ENCODE results near the gene VPS13D.
A peak's percentile ranks its signal among the peaks of the same experiment; 100 is the strongest.
"Not testable (repeated sequence)": the region's sequence is repeated elsewhere in the genome, so short reads cannot be mapped to it uniquely, and the experiment has no call there.

The VPS13D gene

DNA sequence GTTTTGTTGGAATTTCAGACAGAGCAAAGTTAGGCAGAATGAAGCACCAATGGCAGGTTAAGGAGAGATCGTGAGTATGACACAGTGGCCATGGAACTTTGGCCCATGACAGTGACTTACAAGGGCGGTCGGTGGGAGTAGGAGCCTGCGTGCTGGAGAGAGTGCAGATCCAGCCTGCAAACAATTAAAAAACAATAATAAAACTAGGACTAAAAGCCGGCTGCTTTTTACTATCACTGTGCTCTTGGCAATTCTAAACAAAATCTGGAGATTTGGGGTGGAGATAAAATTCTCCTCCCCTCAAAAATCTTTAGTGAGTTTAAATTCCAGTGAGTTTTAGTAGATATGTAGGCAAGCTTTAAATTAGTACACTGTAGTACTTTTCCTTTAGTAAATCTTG lies 291.3 kb downstream of the VPS13D start:
- H3K4me1 Mint-ChIP-seq: peaks cover 20% of the 10 kb centered on the region
- ATAC-seq (replicated peaks; ENCODE audit: extremely low read depth, poor library complexity, severe bottlenecking) (no peak), DNase-seq (ENCODE audit: low spot score in 2 of 2) (no peak)
- H3K9me3 Mint-ChIP-seq: no peaks in the 10 kb centered on the region
- H3K4me3 Mint-ChIP-seq: no peak overlapping the region
- peaks cover 7% of the 10 kb centered on the region for H3K27me3 Mint-ChIP-seq
- peaks cover 2% of the 10 kb centered on the region for H3K36me3 Mint-ChIP-seq (ENCODE audit: insufficient read depth)
- no peak overlapping the region for H3K27ac Mint-ChIP-seq (ENCODE audit: low read depth)

DNA sequence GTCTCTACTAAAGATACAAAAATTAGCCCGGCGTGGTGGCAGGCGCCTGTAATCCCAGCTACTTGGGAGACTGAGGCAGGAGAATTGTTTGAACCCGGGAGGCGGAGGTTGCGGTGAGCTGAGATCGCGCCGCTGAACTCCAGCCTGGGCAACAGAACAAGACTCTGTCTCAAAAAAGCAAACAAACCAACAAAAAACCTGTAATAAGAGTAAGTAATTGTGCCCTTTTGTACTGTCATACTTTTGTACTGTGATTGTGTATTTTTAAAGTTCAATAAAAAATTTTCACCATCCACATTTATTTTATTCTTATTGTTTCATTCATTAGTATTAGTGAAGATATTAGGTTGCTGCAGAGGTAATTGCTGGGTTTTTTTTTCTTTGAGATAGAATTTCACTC lies 292.9 kb downstream of the VPS13D start:
- H3K27ac Mint-ChIP-seq (ENCODE audit: low read depth); H3K4me3 Mint-ChIP-seq; DNase-seq (ENCODE audit: low spot score in 2 of 2); H3K27me3 Mint-ChIP-seq; H3K9me3 Mint-ChIP-seq; ATAC-seq (replicated peaks; ENCODE audit: extremely low read depth, poor library complexity, severe bottlenecking); H3K36me3 Mint-ChIP-seq (ENCODE audit: insufficient read depth): not testable (repeated sequence)
- peaks cover 14% of the 10 kb centered on the region for H3K4me1 Mint-ChIP-seq

DNA sequence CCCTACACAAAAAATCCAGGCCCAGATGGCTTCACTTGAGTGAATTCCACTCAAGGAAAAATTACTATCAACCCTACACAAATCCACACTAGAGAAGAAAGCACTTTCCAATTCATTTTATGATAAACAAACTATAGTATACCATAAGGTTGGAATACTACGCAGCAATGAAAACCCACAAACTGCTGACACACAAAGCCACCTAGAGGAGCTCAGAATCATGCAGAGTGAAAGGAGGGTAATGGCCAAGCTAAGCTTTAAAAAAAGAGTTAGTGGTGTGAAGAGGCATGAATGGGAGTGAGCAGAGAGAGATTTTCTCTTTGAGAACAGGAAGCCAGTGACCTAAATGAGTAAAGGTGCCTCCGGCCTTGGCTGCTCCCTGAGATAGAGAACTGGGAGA lies 294.4 kb downstream of the VPS13D start:
- Mint-ChIP-seq H3K36me3 (ENCODE audit: insufficient read depth) (no peaks in the 10 kb centered on the region), H3K4me3 (no peak overlapping the region)
- DNase-seq (ENCODE audit: low spot score in 2 of 2): no peak

DNA sequence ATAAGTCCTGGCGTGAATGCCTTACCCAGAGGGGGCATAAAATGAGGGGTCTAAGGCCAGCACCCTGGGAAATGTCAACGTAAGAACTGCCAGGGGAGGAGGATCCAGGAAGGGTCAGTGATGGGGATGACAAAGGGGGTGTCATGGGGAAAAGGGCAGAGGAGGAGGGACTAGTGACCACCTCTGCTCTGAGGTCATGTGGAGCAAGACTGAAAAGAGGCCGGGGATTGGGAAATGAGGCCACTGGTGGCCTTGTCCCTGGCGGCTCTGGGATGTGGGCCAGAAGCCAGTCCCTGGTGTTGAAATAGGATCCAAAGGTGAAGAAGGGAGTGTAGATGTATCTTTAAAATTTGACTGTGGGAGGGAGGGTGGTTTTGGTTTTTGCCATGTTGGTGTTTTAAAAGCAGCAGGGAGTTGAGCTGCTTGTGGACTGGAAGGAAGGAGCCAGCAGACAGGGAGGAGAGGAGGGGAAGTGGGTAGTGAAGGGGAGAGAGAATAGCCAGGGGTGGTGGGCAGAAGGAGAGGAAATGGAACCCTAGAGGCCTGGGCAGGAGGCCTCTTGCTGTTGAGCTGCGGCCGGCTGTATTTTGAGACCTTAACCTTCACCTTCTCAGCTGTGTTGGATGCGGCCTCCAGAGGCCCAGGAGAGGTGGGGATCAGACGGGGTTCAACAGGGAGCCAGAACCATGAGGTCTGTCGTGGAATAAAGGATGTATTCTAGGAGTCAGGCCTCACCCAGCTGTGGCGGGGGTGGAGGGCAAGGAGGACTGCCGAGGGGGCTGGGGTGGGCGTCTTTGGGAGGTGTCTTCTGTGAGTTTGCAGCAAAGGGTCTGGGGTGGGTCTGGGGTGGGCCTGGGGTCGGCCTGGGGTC lies 295.7 kb downstream of the VPS13D start:
- DNase-seq (ENCODE audit: low spot score in 2 of 2): no peak

More for the DNA sequence above, 294.4 kb downstream of the VPS13D start:
- Mint-ChIP-seq H3K4me1 (peaks cover 6% of the 10 kb centered on the region), H3K27ac (ENCODE audit: low read depth) (no peak overlapping the region), H3K9me3 (no peaks in the 10 kb centered on the region), H3K27me3 (peaks cover 3% of the 10 kb centered on the region)
- no peak for ATAC-seq (replicated peaks; ENCODE audit: extremely low read depth, poor library complexity, severe bottlenecking)

DNA sequence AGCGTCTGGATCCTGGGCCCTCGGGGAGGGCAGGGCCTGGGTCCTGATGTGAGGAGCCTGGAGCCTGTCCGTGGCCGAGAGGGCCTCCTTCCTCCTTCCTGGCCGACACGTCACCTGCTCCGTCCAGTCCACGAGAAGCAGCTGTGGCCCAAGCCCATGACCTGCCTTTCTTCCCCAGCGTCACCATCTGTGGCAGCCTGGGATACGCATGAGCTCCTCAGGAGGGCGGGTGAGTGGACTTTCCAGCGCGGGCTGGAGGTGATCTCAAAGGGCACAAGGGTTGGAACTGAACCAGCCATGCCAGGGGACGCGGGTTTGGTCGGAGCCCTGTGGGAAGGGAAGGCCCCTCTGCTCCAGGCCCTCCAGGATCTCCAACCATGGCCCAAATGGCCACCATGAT lies 297.7 kb downstream of the VPS13D start:
- Mint-ChIP-seq H3K27me3 (no peaks in the 10 kb centered on the region), H3K4me3 (no peak overlapping the region), H3K36me3 (ENCODE audit: insufficient read depth) (no peaks in the 10 kb centered on the region), H3K9me3 (no peaks in the 10 kb centered on the region), H3K4me1 (no peaks in the 10 kb centered on the region), H3K27ac (ENCODE audit: low read depth) (no peak overlapping the region)
- no peak for DNase-seq (ENCODE audit: low spot score in 2 of 2)
- no peak for ATAC-seq (replicated peaks; ENCODE audit: extremely low read depth, poor library complexity, severe bottlenecking)

More for the DNA sequence above, 295.7 kb downstream of the VPS13D start:
- Mint-ChIP-seq H3K4me1 (no peaks in the 10 kb centered on the region), H3K27ac (ENCODE audit: low read depth) (peak overlapping the region; percentile 42), H3K27me3 (no peaks in the 10 kb centered on the region), H3K36me3 (ENCODE audit: insufficient read depth) (no peaks in the 10 kb centered on the region), H3K9me3 (no peaks in the 10 kb centered on the region), H3K4me3 (no peak overlapping the region)
- no peak for ATAC-seq (replicated peaks; ENCODE audit: extremely low read depth, poor library complexity, severe bottlenecking)

DNA sequence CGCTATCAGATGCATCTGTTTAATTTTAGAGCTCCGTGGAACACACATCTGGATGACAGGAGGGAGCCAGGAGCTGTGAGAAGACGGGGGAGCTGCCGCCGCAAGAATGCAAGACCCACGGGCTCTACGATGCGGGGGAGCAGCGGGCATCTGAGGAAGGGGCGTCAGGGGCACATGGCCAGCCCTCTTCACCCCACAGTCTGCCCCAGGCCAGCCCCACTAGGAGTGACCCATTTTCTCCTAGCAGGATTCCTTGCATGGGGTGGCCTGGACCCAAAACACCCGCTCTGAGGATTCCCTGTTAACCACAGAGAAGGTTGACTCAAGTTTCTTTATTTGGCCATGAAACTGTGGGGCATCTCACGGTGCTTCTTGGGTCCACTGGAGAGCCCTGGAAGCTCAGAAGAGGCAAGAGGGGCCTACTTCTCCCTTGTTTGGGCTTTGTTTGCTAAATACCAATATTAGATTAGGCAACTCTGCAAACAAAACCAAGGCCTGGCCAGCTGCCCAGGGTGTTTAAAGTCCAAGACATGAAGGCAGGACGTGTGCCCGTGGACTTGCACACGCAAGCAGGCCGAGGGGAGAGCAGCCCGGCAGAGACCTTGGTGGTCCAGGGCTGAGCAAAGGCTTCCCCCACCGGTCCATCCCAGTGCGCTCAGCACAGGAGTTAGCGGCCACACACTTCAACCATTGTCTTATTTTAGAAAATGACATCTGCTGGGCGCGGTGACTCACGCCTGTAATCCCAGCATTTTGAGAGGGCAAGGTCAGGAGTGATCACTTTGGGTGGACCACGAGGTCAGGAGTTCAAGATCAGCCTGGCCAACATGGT lies 298.4 kb downstream of the VPS13D start:
- ATAC-seq (replicated peaks; ENCODE audit: extremely low read depth, poor library complexity, severe bottlenecking) (no peak), DNase-seq (ENCODE audit: low spot score in 2 of 2) (no peak)
- H3K9me3 Mint-ChIP-seq: no peaks in the 10 kb centered on the region
- no peaks in the 10 kb centered on the region for H3K36me3 Mint-ChIP-seq (ENCODE audit: insufficient read depth)
- no peak overlapping the region for H3K27ac Mint-ChIP-seq (ENCODE audit: low read depth)
- no peaks in the 10 kb centered on the region for H3K4me1 Mint-ChIP-seq
- no peak overlapping the region for H3K4me3 Mint-ChIP-seq
- H3K27me3 Mint-ChIP-seq: no peaks in the 10 kb centered on the region

DNA sequence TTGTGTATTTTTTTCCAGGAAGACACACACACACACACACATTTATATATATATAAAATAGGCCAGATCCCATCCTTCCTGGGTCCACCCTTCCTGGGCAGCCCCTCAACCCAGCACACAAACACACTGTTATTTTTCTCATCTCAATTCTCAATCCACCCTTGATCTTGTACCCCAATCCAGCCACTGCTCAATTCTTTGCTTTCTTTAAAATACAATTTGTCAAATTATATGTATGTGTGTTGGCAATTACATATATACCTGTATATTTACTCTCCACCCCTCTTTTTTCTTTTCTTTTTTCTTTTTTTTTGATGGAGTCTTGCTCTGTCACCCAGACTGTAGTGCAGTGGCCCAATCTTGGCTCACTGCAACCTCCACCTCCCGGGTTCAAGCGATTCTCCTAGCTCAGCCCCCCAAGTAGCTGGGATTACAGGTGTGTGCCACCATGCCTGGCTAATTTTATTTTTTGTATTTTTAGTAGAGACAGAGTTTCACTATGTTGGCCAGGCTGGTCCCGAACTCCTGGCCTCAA lies 299.9 kb downstream of the VPS13D start:
- Mint-ChIP-seq H3K4me3 (no peak overlapping the region), H3K4me1 (no peaks in the 10 kb centered on the region), H3K27me3 (no peaks in the 10 kb centered on the region), H3K9me3 (no peaks in the 10 kb centered on the region), H3K36me3 (ENCODE audit: insufficient read depth) (no peaks in the 10 kb centered on the region), H3K27ac (ENCODE audit: low read depth) (peak overlapping the region; percentile 4)
- no peak for ATAC-seq (replicated peaks; ENCODE audit: extremely low read depth, poor library complexity, severe bottlenecking)
- no peak for DNase-seq (ENCODE audit: low spot score in 2 of 2)

DNA sequence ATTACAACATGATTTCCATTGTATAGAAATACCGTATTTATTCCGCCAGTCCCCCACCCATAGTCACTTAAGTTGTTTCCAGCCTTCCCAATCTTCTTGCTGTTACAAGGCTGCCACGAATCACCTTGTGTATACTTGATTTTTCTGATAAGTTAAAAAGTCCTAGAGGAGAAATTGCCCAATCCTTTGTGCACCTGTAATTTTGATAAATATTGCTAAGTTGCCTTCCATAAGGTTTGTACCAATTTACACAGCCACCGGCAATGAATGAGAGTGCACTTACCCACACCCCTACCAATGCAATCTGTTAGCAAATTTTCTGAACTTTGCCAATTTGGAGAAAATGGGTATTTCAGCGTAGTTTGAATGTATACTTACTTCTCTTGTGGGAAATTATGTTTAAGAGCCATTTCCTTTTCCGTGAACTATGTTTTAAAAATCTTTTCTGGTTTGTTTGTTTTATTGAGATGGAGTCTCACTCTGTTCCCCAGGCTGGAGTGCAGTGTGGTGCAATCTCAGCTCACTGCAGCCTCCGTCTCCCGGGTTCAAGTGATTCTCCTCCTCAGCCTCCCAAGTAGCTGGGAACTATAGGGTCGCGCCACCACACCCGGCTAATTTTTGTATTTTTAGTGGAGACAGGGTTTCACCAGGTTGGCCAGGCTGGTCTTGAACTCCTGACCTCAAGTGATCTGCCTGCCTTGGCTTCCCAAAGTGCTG lies 300.8 kb downstream of the VPS13D start:
- Mint-ChIP-seq H3K36me3 (ENCODE audit: insufficient read depth) (no peaks in the 10 kb centered on the region), H3K4me3 (no peak overlapping the region), H3K27ac (ENCODE audit: low read depth) (peak overlapping the region; percentile 4), H3K4me1 (no peaks in the 10 kb centered on the region), H3K27me3 (no peaks in the 10 kb centered on the region), H3K9me3 (no peaks in the 10 kb centered on the region)
- no peak for DNase-seq (ENCODE audit: low spot score in 2 of 2)
- ATAC-seq (replicated peaks; ENCODE audit: extremely low read depth, poor library complexity, severe bottlenecking): no peak

DNA sequence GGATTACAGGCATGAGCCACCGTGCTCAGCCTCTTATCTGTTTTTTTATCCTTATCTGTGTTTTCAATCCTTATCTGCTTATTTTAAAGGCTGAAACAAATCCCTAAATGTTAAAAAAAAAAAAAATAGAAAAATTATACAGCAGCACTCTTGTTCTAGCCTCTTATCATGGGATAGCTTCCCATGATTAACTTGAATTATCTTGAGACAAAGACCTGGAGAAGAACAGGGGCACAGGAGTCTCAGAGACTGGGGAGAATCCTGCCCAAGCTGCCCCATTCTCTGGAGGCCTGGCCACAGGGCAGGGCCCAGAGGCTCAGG lies 301.3 kb downstream of the VPS13D start:
- Mint-ChIP-seq H3K27ac (ENCODE audit: low read depth) (no peak overlapping the region), H3K27me3 (no peaks in the 10 kb centered on the region), H3K4me3 (no peak overlapping the region), H3K4me1 (no peaks in the 10 kb centered on the region), H3K9me3 (no peaks in the 10 kb centered on the region), H3K36me3 (ENCODE audit: insufficient read depth) (no peaks in the 10 kb centered on the region)
- ATAC-seq (replicated peaks; ENCODE audit: extremely low read depth, poor library complexity, severe bottlenecking): no peak
- no peak for DNase-seq (ENCODE audit: low spot score in 2 of 2)

DNA sequence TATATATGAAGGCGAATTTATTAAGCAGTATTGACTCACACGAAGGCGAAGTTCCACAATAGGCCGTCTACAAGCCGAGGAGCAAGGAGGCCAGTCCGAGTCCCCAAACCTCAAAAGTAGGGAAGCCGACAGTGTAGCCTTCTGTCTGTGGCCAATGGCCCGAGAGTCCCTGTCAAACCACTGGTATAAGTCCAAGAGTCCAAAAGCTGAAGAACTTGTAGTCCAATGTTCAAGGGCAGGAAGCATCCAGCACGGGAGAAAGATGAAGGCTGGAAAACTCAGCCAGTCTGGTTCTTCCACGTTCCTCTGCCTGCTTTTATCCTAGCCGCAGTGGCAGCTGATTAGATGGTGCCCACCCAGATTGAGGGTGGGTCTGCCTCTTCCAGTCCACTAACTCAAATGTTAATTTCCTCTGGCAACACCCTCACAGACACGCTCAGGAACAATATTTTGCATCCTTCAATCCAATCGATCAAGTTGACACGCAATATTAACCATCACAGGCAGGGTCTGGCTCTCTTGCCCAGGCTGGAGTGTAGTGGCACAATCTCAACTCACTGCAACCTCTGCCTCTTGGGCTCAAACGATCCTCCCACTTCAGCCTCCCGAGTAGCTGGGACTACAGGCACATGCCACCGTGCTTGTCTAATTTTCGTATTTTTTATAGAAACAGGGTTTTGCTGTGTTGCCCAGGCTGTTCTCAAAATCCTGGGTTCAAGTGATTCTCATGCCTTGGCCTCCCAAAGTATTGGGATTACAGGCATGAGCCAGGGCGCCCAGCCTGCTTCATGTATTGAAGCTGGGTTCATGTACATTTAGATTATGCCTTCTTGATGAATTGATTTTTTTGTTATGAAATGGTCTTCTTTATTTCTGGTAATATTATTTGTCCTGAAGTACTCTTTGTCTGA lies 302.8 kb downstream of the VPS13D start:
- ATAC-seq (replicated peaks; ENCODE audit: extremely low read depth, poor library complexity, severe bottlenecking): no peak
- no peak for DNase-seq (ENCODE audit: low spot score in 2 of 2)
- peak overlapping the region; percentile 35 for H3K27ac Mint-ChIP-seq (ENCODE audit: low read depth)
- peaks cover 1% of the 10 kb centered on the region for H3K36me3 Mint-ChIP-seq (ENCODE audit: insufficient read depth)
- peaks cover 6% of the 10 kb centered on the region for H3K9me3 Mint-ChIP-seq
- no peak overlapping the region for H3K4me3 Mint-ChIP-seq
- H3K4me1 Mint-ChIP-seq: peaks cover 5% of the 10 kb centered on the region
- H3K27me3 Mint-ChIP-seq: no peaks in the 10 kb centered on the region

DNA sequence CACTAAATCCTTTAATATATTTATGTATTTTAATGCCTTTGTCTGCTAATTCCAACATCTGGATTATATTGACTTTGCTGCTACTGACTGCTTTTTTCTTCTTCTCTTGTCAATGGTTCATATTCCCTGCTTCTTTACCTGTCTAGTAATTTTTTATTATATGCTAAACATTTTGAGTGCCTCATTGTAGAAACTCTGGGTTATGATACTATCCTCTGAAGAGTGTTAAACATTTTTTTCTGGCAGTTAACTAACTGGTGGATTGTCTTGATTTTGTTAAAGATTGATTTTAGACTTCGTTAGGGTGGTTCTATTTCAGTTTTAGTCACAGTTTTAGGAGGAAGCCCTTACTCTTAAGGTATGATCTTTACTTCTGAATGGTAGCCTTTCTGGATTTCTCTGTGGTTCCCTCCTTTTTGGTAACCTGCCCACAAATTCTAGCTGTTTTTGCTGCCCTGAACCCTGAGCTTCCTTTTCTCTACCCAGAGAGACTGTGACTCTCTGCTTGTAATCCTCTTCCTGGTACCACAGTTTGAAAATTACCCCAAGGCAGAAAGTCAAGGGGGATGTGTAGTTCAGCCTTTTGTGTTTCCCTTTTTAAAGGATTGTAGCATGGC lies 306.3 kb downstream of the VPS13D start:
- H3K9me3 Mint-ChIP-seq: peaks cover 6% of the 10 kb centered on the region
- peaks cover 1% of the 10 kb centered on the region for H3K36me3 Mint-ChIP-seq (ENCODE audit: insufficient read depth)
- no peaks in the 10 kb centered on the region for H3K27me3 Mint-ChIP-seq
- no peak for DNase-seq (ENCODE audit: low spot score in 2 of 2)
- no peak for ATAC-seq (replicated peaks; ENCODE audit: extremely low read depth, poor library complexity, severe bottlenecking)
- peaks cover 5% of the 10 kb centered on the region for H3K4me1 Mint-ChIP-seq
- no peak overlapping the region for H3K4me3 Mint-ChIP-seq
- no peak overlapping the region for H3K27ac Mint-ChIP-seq (ENCODE audit: low read depth)
